K562 (cell line): Measurements from ENCODE around the gene TGFB2. TPM values are rescaled to one million over a fixed set of nuclear protein-coding genes. Genes with fewer than 3 reads are reported as not detected.

Source experiments
- ATAC-seq: fragments of 200-7000 bp; cut with Tn5 transposase; 3 replicates; pipeline ENCODE4 v1.9.1; 2020; ENCODE audit warnings: moderate library complexity
- BruUV-seq: library from RNA; stranded (reverse); fragments of 400-500 nt; replicated peaks from 2 replicates; lab custom pipeline; 2021; lab: Mats Ljungman, UMichigan
- CTCF ChIA-PET: fragments of 300-600 bp; formaldehyde crosslinking; extraction: SDS; loops from one replicate; lab custom pipeline; 2021; ENCODE audit warnings: low intra/inter-chr PET ratio; lab: Yijun Ruan, JAX
- POLR2A ChIA-PET: fragments of 300-600, 350-650 bp; sonication (Branson Sonifier 250); formaldehyde crosslinking; extraction: SDS; loops from one replicate; lab custom pipeline; 2021; ENCODE audit warnings: antibody characterized with exemption, inconsistent platforms; lab: Yijun Ruan, JAX
- DNase-seq, 4 experiments: peaks; one replicate each; pipeline versions ENCODE4 v3.0.0 to v3.0.0-alpha.2; 2011 to 2018; ENCODE audit warnings: low spot score in 3 of 4, mixed read lengths in 3 of 4; ENCODE audit errors: extremely low read depth in 1 of 4
- FAIRE-seq: peaks from 2 replicates; lab custom pipeline; 2011; peaks lifted over from hg19 to GRCh38; lab: Jason Lieb, UNC
- H2AFZ ChIP-seq: 2 replicates; pipeline ENCODE4 v1.6.0; 2011; ENCODE audit warnings: low read depth, low read length, control low read depth, inconsistent platforms
- H3K27ac ChIP-seq: fragments of 200-600 bp; 3 replicates; pipeline ENCODE4 v1.8.0; 2011; ENCODE audit warnings: low read depth, mild to moderate bottlenecking, control low read depth, inconsistent platforms, low read length, moderate library complexity, mixed read lengths; ENCODE audit errors: extremely low read depth
- H3K27me3 ChIP-seq, 2 experiments: fragments of 300-600 bp in 1 of 2; 2 replicates in 1 of 2; 3 replicates in 1 of 2; pipeline versions ENCODE4 v1.6.0 to v1.8.0; 2011; ENCODE audit warnings: inconsistent platforms in 2 of 2, low read length in 2 of 2, mild to moderate bottlenecking in 1 of 2, mixed read lengths in 1 of 2, moderate library complexity in 1 of 2; ENCODE audit not compliant: control insufficient read depth in 2 of 2, insufficient read depth in 2 of 2
- H3K36me3 ChIP-seq: fragments of 300-600 bp; 3 replicates; pipeline ENCODE4 v1.8.0; 2011; ENCODE audit warnings: mild to moderate bottlenecking, low read length, inconsistent platforms; ENCODE audit not compliant: control insufficient read depth, insufficient read depth
- H3K4me1 ChIP-seq, 2 experiments: fragments of 200-600 bp in 1 of 2; replicated peaks in 1 of 2; 2 replicates in 1 of 2; 3 replicates in 1 of 2; pipeline versions ENCODE4 v1.5.1 to v1.8.0; 2011; ENCODE audit warnings: inconsistent platforms in 2 of 2, low read length in 2 of 2, mild to moderate bottlenecking in 1 of 2, mixed read lengths in 1 of 2, moderate library complexity in 1 of 2; ENCODE audit not compliant: control insufficient read depth in 2 of 2, insufficient read depth in 2 of 2
- H3K4me2 ChIP-seq: 2 replicates; pipeline ENCODE4 v1.6.1; 2011; ENCODE audit warnings: low read length, control low read depth, inconsistent platforms, mixed read lengths; ENCODE audit not compliant: insufficient read depth
- H3K4me3 ChIP-seq: fragments of 200-600 bp; sonication (generic), shearing (Covaris generic); 2 replicates; pipeline ENCODE4 v1.5.1; 2016; ENCODE audit warnings: control low read depth, inconsistent platforms
- H3K79me2 ChIP-seq: fragments of 200-600 bp; 3 replicates; pipeline ENCODE4 v1.8.0; 2011; ENCODE audit warnings: low read length, inconsistent platforms; ENCODE audit not compliant: control insufficient read depth, insufficient read depth
- H3K9ac ChIP-seq, 2 experiments: 2 replicates each; pipeline versions ENCODE4 v1.6.0 to v1.6.1; 2011; ENCODE audit warnings: low read depth in 2 of 2, low read length in 2 of 2, control low read depth in 1 of 2, inconsistent platforms in 1 of 2, mild to moderate bottlenecking in 1 of 2, mixed read lengths in 1 of 2; ENCODE audit not compliant: insufficient read depth in 1 of 2
- H3K9me1 ChIP-seq: one replicate; pipeline ENCODE4 v1.6.0; 2011; ENCODE audit warnings: inconsistent platforms, mild to moderate bottlenecking, low read length, moderate library complexity; ENCODE audit not compliant: control insufficient read depth, insufficient read depth
- H3K9me3 ChIP-seq: replicated peaks from 2 replicates; pipeline ENCODE4 v1.5.1; 2011; ENCODE audit warnings: low read depth, low read length, inconsistent platforms; ENCODE audit not compliant: control insufficient read depth, insufficient read depth
- H4K20me1 ChIP-seq: replicated peaks from 2 replicates; pipeline ENCODE4 v1.6.1; 2011; ENCODE audit warnings: low read length, inconsistent platforms, mixed read lengths; ENCODE audit not compliant: control insufficient read depth, insufficient read depth
- ADNP ChIP-seq: fragments of 200-800 bp; sonication (Bioruptor generic); IDR thresholded peaks from 2 replicates; pipeline ENCODE4 v1.6.1; 2016; ENCODE audit warnings: missing genetic modification characterization, missing compliant biosample characterization
- C11orf30 ChIP-seq: fragments of 450-650 bp; IDR thresholded peaks from 2 replicates; pipeline ENCODE4 v1.6.1; 2016; ENCODE audit warnings: low read depth, mild to moderate bottlenecking
- ETV6 ChIP-seq, 3 experiments: fragments of 150-350 bp in 1 of 3; sonication (generic) in 1 of 3; formaldehyde crosslinking in 1 of 3; IDR thresholded peaks; 2 replicates each; pipeline versions ENCODE4 v1.6.1 to v1.8.0; 2014 to 2022; ENCODE audit warnings: borderline replicate concordance in 2 of 3, low read depth in 2 of 3, antibody characterized with exemption in 1 of 3, low read length in 1 of 3, mild to moderate bottlenecking in 1 of 3, missing genetic modification reagents in 1 of 3
- POLR3G ChIP-seq: IDR thresholded peaks from 2 replicates; pipeline ENCODE4 v1.6.1; 2011; ENCODE audit not compliant: insufficient read length, insufficient replicate concordance; ENCODE audit errors: extremely low read depth
- SAFB2 ChIP-seq: fragments of 200-400 bp; formaldehyde crosslinking; IDR thresholded peaks from 2 replicates; pipeline ENCODE4 v1.6.1; 2018; ENCODE audit warnings: borderline replicate concordance, low read length, low read depth, moderate library complexity; ENCODE audit not compliant: severe bottlenecking
- SP2 ChIP-seq: IDR thresholded peaks from 2 replicates; pipeline ENCODE4 v1.6.1; 2011; ENCODE audit warnings: mild to moderate bottlenecking, low read depth, low read length, moderate library complexity; ENCODE audit not compliant: poor library complexity, severe bottlenecking; ENCODE audit errors: extremely low read depth
- WGBS: fragments of 100-300 bp; shearing (Covaris generic); methylation state at CpG from one replicate; pipeline ENCODE4 v1.1.6; 2016; ENCODE audit warnings: low coverage, mixed read lengths; ENCODE audit not compliant: insufficient coverage; ENCODE audit errors: missing lambda C conversion rate; 5-methylcytosine and 5-hydroxymethylcytosine counted together
- in situ Hi-C: fragments of 300-500 bp; cut with MboI; formaldehyde crosslinking; loops from 4 replicates; pipeline ENCODE4 v1.15.0; 2018; ENCODE audit warnings: inconsistent platforms, mixed read lengths
- intact Hi-C: fragments of 100-400 bp; cut with micrococcal nuclease; formaldehyde crosslinking; loops from 2 replicates; pipeline ENCODE4 v1.14.2; 2022
- polyA plus RNA-seq, 8 experiments: library from polyadenylated mRNA; depleted of rRNA in 4 of 8; stranded (reverse) in 5 of 8; unstranded in 3 of 8; fragments of >200 nt; fragmentation: Nextera tagmentation in 2 of 8; fragmentation: Illumina TruSeq in 1 of 8; extraction: Ambion mirVana in 2 of 8; extraction: Trizol in 1 of 8; gene quantifications; 2 replicates each; pipeline versions ENCODE4 v1.2.1 to v1.2.3, GENCODE V29; 2011 to 2014; ENCODE audit warnings: inconsistent platforms in 1 of 8, missing spikeins in 1 of 8
- total RNA-seq, 7 experiments: library from RNA; depleted of rRNA in 6 of 7; stranded (reverse); fragments of >200 nt in 6 of 7; fragmentation: Illumina TruSeq in 2 of 7; extraction: Trizol in 2 of 7; gene quantifications; 2 replicates each; pipeline versions ENCODE4 v1.2.1 to v1.2.3, GENCODE V29; 2011 to 2021; ENCODE audit warnings: low replicate concordance in 1 of 7

Gene TGFB2
- total and polyA plus RNA-seq, 9 of the 15 experiments (the other 6 are each of a cell fraction or from before 2014, with no cell fraction given), result 0.03 to 0.41 (median 0.11) TPM; not detected in 3

DNA sequence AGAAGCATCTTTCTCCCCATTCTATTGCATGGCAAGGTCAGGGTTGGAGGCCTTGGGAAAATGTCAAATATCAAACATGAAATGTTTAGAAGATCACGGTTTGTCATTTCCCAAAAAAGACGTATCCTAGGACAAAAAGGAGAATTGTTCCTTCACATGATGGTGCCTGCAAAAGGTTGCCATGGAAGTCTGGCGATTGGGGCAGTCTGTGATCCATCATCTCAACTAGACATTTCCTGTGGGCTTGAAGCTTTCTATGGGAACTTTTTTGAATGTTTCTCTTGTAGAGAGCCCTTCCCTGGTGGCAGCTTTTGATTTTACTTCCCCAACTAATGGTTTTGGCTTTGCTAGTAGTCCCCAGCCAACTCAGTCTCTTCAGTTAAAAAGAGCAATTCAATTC lies 106.3 kb downstream of the TGFB2 start (continued):
- no peak for TF ChIP-seq ADNP (tag)
- TF ChIP-seq SP2, result no peak
- no peak for TF ChIP-seq ETV6 (IDR thresholded peaks at IDR 0.05; ENCODE audit: borderline replicate concordance in 1 of 2, low read depth in 2 of 2, low read length in 1 of 2)
- TF ChIP-seq ETV6 (CRISPR knock-in tag; IDR thresholded peaks at IDR 0.05; ENCODE audit: borderline replicate concordance), result no peak

DNA sequence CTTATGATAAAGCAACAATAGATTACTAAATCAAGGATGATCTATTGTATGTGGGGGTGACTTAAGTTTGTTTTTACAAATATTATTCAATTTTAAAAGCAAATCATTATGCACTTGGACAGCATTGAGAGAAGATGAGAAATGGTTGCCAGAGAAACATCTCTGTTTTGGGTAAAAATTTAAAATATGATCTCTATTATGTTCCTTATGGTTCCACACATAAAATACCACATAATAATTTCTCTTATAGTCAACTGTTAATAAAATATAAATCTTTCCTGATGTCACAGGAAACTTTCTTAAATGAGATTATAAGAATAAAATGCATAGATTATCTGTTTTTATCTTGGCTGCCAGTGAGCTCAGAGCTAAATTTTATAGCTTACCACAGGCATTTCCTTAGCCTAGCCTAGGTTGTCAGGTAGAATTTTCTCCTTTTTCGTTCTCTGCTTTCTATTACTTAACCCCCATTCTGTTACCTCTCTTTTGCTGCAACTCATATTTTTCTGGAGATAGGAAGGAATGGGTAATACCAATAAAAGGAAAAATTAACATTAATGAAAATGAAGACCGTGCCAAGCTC lies 109.7 kb downstream of the TGFB2 start:
- DNase-seq (no peak), FAIRE-seq (no peak)
- Histone ChIP-seq H2AFZ (no peak overlapping the region), H3K4me2 (no peak overlapping the region), H3K27me3 (no peaks in the 10 kb centered on the region), H3K4me3 (no peak overlapping the region), H3K36me3 (no peaks in the 10 kb centered on the region), H3K79me2 (no peaks in the 10 kb centered on the region)
- POLR2A ChIA-PET, result interaction anchor here (1.7 kb wide), 1 partner anchor 21 kb away, joined by 4 read pairs; no protein-coding TSS in a partner anchor
- in situ Hi-C loops, result no loop called here
- TF ChIP-seq C11orf30, result no peak
- TF ChIP-seq SAFB2, result no peak
- TF ChIP-seq POLR3G, result no peak
- TF ChIP-seq, all 486 proteins: peak for 0
- Histone ChIP-seq H3K9me1 (no peaks in the 10 kb centered on the region), H3K9ac (no peak overlapping the region), H4K20me1 (no peaks in the 10 kb centered on the region), H3K9me3 (no peaks in the 10 kb centered on the region), H3K27ac (no peak overlapping the region), H3K4me1 (no peaks in the 10 kb centered on the region; a peak in 1 of 5 replicates)
- no peak for ATAC-seq
- CTCF ChIA-PET, result no interaction called here
- WGBS, result 0% methylated on average over 2 of the region's 2 CpGs
- BruUV-seq, result no TSS peak
- intact Hi-C loops, result no loop called here
